Activated CD8-positive, alpha-beta memory T cell treated with anti-CD3 and anti-CD28 coated beads for 36 hours (primary cell): ENCODE data around the gene FOXRED2. TPM values are rescaled to one million over a fixed set of nuclear protein-coding genes. Genes with fewer than 3 reads are reported as not detected.
"Not testable (repeated sequence)": the region's sequence is repeated elsewhere in the genome, so short reads cannot be mapped to it uniquely, and the experiment has no call there.

Experiments used
- CTCF ChIA-PET: fragments of 350-600 bp; sonication (Branson Sonifier 250); formaldehyde crosslinking; loops from one replicate; lab custom pipeline; 2021; ENCODE audit warnings: antibody characterized with exemption; lab: Charles Lee
- POLR2A ChIA-PET: fragments of 350-600 bp; sonication (Branson Sonifier 250); formaldehyde crosslinking; loops from one replicate; lab custom pipeline; 2021; ENCODE audit warnings: antibody characterized with exemption; lab: Charles Lee
- total RNA-seq, 2 experiments: library from RNA; stranded (reverse); gene quantifications; one replicate each; pipeline ENCODE4 v1.2.3, GENCODE V29; 2021

FOXRED2 gene
- total RNA-seq, result 10 to 100 TPM; 25.3 to 26.3 TPM

DNA sequence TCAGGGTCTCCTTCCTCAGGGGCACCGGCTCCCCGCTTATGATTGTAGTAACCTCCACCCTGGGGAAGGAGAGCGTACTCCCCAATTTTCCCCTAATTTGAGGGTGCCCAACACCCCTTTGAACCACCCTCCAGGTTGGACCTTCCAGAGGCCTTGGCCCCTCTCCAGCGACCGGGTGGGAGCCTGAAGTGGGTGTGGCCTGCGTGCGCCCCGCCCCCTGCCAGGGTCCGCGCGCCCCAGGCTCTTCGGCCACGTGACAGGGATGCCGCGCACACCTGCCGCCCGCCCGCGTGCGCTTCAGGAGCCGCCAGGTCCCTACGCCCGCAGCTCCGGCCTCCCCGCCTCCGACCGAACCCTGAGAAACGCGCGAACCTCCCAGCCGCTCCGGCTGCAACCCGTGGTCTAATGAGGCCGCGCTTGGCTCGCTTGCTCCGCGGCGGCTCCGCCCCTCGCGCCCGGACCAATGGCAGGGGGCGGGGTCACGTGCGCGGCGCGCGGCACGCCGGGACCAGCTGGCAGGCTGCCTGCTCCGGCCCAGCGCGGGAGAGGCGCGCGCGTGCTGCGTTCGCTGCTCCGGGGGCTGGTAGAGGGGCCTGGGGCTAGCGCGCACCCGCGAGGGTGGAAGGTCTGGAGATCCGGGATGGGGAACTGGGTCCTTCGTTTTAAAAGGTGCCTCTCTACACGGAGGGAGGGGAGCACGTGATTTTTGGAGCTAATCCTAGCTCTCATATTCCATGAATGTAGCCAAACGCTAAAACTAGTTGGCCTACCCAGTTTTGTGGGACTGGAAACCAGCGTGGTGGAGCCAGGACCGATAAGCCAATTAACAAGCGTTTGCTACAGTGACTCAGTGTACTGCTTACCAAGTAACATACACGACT lies at the start of gene FOXRED2:
Gene FOXRED2, minus strand, starts transcription at position 404 of the 881 bp plus-strand sequence. CDS start 618 bp downstream, outside the sequence.
- ChIA-PET CTCF (interaction anchor here (0.7 to 1.2 kb wide), 3 partner anchors 10 to 21 kb away, joined by 3 to 4 read pairs (median 3); no protein-coding TSS in a partner anchor), POLR2A (interaction anchor here (0.6 to 2.3 kb wide), 5 partner anchors 12 to 239 kb away, joined by 4 to 13 read pairs (median 4); partner anchors contain the start of gene EIF3D)

DNA sequence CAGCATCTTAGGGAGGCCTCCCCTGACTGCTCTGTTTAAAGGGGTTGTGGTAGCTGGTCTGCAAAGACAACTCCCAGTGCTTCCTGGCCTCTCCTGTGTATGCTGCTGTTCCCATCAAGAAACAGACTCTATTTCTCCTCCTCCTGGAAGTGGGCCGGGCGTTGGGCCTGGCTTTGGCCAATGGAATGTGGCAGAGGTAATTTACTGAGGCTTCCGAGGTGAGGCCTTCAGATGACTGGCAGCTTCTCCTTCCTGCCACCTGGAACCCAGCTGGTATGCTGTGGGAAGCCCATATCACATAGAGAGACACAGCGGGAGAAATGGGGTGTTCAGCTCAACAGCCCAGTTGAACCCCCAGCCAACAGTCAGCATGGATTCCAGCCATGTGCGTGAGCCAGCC lies 47.3 kb upstream of the FOXRED2 start:
- POLR2A ChIA-PET, result no interaction called here
- CTCF ChIA-PET, result no interaction called here

DNA sequence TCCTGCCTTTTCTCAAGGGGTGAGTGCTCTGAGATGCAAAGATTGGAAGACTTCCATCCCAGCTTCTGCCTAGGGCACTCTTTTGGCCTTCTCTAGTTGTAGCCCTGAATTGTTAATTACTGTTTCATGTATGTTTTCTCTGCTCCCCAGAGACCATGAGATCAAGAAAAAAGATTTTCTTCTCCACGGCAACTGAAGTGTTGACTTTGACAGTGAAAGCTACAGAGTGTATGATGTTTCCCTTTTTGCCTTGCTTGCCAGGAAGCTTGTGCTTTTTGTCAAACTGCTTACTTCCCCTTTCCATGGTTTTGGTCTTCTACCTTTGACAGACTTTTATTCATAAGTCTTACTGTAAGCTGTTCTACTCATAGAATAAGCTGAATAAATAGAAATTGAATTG lies 45.4 kb upstream of the FOXRED2 start:
- CTCF ChIA-PET, result no interaction called here
- POLR2A ChIA-PET, result no interaction called here

DNA sequence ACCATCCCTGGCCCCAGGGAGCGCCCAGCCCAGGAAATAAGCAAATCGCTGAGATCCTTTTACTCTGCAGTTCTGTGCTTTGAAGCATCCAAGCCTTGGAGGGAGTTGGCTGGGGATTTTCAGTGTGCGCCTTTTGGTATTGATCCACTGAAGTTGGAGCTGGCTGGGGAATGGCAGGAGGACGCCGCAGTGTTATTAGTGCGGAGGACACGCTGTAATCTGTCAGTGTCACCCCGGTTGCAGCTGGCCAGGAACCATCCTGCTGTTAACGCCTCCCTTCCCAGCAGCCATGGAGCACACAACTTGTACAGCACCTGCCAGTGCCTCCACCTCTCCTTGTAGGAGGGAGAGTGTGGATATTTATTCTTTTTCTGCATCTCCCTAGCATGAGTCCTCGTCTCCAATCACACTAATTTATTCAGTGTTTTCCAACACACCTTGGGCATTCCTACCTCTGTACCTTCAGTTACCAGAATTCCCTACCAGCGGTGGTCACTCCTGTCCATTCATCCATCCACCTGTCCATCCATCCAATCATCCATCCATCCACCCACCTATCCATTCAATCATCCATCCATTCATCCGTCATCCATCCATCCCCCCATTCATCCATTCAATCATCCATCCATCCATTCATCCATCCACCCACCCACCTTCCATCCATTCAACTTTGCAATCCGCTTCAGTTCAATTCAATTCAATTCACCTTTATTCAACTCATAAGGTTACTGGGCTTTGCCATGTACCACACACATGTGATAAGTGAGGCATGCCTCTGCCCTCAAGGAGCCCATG lies 44.1 kb upstream of the FOXRED2 start:
- ChIA-PET CTCF (no interaction called here), POLR2A (no interaction called here)

DNA sequence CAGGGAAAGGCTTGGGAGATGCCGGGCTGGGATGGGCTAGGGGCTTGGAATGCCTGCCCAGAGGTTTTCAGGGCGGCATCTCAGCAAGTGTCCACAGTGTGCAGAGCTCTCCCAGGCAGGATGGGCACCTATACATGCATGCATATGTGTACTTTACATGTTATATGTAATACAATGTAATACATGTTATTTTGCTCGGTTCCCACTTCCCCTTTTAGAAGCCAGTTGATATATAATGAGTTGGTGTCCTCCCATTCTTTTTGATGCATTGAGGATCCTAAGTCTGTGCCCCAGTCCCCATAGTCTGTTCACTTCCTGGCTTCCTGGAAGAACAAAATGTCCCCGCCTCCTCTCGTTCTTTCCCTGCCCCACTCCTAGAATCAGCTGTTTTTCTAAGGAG lies 42.2 kb upstream of the FOXRED2 start:
- ChIA-PET CTCF (interaction anchor here (0.6 kb wide), 1 partner anchor 384 kb away, joined by 4 read pairs; no protein-coding TSS in a partner anchor), POLR2A (no interaction called here)

DNA sequence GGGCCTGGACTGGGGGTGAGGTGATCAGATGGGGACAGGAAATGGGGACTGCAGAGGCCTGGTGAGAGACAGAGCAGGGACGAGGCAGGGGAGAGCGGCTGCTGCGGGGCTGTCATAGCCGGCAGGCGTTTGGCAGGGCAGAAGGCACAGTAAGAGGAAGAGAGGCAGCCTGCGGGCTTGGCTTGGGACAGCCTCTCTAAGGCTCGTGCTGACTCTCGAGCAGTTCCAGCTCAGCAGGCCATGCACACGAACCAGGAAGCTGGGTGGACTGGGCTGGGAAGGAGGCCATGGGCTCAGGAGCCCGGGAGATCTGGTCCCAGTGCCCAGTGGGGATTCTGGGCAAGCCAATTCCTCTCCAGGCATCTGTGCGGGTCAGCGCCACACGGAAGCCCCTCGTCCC lies 41.8 kb upstream of the FOXRED2 start:
- POLR2A ChIA-PET, result no interaction called here

DNA sequence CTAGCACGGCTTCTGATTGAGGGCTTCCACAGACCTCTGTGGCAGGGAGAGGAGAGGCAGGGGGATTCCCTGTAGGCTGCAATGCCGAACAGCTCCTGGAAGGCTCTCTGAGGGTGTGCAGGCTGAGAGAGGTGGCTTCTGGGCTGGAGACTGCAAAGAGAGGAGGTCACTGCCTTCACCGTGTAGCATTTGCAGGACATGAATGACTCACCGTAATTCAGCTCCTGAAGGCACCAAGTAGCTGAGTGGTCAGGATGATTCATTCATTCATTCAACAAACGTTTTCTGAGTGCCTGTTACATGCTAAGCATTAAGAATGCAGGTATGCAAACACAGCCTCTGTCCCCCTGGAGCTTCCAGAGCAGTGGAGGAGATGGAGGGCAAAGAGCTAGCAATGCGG lies 40.1 kb upstream of the FOXRED2 start:
- CTCF ChIA-PET, result interaction anchor here (1.2 kb wide), 1 partner anchor 309 kb away, joined by 4 read pairs; no protein-coding TSS in a partner anchor
- POLR2A ChIA-PET, result interaction anchor here (1.0 kb wide), 1 partner anchor 18 kb away, joined by 3 read pairs; the partner anchor contains the start of gene EIF3D

More for the DNA sequence above, 41.8 kb upstream of the FOXRED2 start:
- CTCF ChIA-PET, result no interaction called here

DNA sequence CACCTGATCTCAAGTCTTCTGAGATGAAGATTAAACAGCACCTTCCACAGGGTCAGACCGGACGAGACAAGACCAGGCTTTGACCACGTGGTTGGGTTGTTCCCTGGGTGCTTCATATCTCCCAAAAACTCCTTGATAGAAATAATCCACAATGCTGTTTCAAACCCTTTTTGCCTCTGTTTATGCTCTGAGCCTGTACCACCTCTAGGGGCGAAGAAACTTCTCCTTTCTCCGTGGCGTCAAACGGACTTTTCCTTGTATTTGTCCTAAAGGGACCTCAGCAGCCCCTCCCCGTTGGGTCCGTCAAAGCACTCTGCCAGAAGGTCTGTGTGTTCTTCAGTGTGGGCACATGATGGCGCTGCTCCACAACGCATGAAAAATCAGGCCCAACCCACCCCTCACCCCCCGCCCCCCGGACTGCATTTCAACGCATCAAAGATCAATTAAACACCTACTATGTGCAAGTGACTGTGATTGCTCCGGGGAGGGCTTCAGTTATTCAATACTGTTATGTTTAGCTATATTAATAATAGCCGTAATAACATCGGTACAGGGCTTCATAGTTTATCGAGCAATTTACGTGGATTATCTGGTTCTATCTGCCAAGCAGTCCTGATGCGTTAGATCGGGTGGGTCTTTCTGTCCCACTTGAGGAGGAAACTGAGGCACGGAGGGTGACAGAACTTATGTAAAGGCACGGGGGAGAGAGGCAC lies 39.4 kb upstream of the FOXRED2 start:
- ChIA-PET POLR2A (no interaction called here), CTCF (interaction anchor here (1.2 to 1.4 kb wide), 2 partner anchors 212 to 310 kb away, joined by 3 to 4 read pairs; no protein-coding TSS in a partner anchor)

DNA sequence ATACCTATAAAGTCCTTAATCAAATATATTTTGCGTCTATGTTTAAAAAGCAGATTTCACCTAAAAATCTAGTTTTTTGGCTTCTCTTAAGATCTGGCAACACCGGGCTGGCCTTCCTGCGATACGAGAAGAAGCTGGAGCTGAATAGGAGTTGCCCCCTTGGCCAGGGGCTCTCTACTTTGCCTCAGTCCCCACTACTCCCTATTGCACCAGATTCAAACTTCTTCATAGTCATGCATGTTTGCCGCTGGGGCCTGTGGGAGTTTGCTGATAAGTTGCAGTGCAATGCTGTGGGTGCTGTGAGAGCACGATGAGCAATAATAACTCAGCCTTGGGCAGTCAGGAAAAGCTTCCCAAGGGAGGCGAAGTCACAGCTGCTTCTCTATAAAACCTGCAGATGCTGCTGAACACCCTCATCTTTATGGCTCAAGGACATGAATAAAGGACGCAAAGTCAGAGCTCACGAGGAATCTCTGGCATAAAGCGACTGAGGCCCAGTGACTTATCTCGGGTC lies 37.3 kb upstream of the FOXRED2 start:
- ChIA-PET POLR2A (no interaction called here), CTCF (interaction anchor here (1.3 to 1.7 kb wide), 2 partner anchors 15 to 312 kb away, joined by 4 read pairs; partner anchors contain the start of gene EIF3D)

DNA sequence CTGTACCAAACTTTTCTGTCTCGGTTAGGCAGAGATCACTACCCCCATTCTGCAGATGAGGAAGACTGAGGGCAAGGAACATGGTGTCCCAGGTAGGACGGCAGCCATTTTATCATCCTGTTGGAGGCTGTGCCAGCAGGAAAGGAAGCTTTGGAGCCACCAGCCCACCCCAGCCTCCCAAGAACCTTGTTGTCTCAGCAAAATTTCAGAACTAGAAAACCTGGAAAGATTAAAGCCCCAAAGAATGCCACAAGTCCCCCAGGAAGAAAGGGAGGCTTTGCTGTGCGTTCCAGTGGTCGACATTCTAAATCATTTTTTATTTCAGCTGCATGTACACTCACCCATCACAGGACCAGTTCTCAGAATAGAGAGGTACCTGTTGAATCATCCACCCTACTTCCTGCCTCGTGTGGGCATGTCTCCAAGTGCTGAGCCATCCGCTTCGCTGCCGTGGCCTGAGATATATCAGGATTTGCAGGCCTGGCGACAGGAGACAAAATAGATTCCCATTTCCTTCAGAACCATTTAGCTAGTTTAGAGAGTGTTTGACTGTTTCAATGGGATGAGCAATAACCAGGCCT lies 35.1 kb upstream of the FOXRED2 start:
- ChIA-PET POLR2A (interaction anchor here (0.5 to 0.8 kb wide), 2 partner anchors 234 to 390 kb away, joined by 4 to 6 read pairs; partner anchors contain the start of gene IFT27), CTCF (interaction anchor here (0.7 to 1.8 kb wide), 3 partner anchors 12 to 311 kb away, joined by 3 to 7 read pairs (median 3); no protein-coding TSS in a partner anchor)

DNA sequence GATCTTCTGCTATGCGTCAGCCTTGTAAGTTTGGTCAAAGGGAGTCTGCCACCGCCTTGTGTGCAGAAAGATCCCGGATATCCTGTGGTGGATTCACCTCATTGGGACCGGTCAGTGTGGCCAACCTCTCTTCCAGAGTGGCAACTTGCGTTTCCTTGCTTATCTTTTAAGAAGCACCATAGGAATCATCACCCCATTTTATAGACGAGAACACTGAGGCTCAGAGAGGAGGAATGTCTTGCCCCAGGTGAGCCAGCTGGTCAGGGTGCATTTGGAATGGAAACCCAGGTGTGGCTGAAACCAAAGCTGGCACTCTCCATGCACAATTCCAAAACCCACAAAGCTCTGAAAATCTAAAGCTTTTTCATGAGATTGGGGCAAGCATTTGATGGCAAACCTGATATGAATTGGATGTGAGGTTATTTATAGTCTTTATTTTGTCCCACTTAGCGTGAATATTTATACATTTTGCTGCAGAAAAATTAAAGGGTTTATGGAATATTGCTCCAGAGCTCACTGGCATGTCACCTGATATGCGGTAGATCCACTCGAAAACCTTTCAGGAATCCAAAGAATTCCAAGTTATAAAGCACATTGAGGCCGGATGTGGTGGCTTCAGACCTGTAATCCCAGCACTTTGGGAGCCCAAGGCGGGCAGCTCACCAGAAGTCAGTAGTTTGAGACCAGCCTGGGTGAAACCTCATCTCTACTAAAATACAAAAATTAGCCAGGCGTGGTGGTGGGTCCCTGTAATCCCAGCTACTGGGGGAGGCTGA lies 34.2 kb upstream of the FOXRED2 start:
- POLR2A ChIA-PET, result interaction anchor here (0.5 to 0.8 kb wide), 2 partner anchors 235 to 391 kb away, joined by 4 to 6 read pairs; partner anchors contain the start of gene IFT27
- CTCF ChIA-PET, result interaction anchor here (1.8 kb wide), 1 partner anchor 11 kb away, joined by 7 read pairs; no protein-coding TSS in a partner anchor

DNA sequence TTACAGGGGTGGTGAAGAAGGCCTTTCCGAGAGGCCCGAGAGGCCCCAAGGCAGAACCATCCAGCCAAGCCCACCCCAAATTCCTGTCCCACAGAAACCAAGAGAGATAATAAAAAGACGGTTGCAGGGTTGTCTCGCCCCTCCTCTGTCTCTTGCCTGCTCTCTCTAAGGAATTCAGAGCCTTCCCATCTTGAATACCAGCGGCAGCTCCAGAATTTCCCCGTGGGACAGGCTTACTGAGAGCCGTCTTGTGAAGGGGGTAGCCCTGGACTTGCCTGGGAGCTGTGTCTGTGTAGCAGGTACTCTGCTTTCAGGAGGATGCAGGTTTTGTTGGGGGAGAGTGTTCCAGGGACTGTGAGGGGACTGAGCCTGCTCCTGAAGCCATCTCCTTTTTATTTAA lies 31.7 kb upstream of the FOXRED2 start:
- POLR2A ChIA-PET, result no interaction called here
- CTCF ChIA-PET, result no interaction called here

DNA sequence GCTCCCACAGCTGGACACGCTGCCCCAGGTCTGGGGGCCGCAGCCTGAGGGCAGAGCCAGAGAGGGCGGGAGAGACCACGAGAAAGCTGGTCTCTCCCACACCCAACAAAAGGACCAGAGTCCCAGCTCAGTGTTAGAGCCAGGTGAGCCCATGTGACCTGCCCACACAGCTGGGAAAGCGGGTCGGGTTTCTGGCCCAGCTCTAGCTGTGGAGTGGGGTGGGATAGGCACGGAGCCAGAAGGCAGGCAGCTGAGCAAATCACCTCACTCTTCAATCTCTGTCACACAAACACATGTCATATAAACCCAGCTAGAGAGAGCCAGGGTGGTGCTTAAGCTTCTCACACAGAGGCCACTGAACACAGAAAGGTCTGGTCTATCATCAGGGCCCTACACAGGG lies 29.9 kb upstream of the FOXRED2 start:
- POLR2A ChIA-PET, result no interaction called here
- CTCF ChIA-PET, result no interaction called here

DNA sequence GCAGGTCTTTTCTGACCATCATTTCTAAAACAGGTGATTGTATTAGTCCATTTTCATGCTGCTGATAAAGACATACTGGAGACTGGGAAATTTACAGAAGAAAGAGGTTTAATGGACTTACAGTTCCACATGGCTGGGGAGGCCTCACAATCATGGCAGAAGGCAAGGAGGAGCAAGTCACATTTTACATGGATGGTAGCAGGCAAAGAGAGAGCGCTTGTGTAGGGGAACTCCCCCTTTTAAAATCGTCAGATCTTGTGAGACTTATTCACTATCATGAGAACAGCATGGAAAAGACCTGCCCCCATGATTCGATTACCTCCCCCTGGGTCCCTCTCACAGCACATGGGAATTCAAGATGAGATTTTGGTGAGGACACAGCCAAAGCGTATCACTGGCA lies 26.5 kb upstream of the FOXRED2 start:
- CTCF ChIA-PET, result not testable (repeated sequence)
- POLR2A ChIA-PET, result interaction anchor here (0.7 kb wide), 1 partner anchor 629 kb away, joined by 5 read pairs; no protein-coding TSS in a partner anchor

DNA sequence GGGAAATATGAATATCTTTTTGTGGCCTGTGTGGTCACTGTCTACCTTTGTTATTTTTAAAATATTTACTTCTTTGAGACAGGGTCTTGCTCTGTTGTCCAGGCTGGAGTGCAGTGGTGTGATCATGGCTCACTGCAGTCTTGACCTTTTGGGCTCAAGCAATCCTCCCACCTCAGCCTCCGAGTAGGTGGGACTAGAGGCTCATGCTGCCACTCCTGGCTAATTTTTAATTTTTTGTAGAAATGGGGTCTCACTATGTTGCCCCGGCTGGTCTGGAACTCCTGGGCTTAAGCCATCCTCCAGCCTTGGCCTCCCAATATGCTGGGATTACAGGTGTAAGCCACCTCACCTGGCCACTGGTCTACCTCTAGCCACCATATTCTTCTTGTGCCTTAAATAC lies 25.6 kb upstream of the FOXRED2 start:
- POLR2A ChIA-PET, result interaction anchor here (0.7 kb wide), 1 partner anchor 630 kb away, joined by 5 read pairs; no protein-coding TSS in a partner anchor
- CTCF ChIA-PET, result interaction anchor here (0.6 kb wide), 1 partner anchor 291 kb away, joined by 3 read pairs; no protein-coding TSS in a partner anchor

DNA sequence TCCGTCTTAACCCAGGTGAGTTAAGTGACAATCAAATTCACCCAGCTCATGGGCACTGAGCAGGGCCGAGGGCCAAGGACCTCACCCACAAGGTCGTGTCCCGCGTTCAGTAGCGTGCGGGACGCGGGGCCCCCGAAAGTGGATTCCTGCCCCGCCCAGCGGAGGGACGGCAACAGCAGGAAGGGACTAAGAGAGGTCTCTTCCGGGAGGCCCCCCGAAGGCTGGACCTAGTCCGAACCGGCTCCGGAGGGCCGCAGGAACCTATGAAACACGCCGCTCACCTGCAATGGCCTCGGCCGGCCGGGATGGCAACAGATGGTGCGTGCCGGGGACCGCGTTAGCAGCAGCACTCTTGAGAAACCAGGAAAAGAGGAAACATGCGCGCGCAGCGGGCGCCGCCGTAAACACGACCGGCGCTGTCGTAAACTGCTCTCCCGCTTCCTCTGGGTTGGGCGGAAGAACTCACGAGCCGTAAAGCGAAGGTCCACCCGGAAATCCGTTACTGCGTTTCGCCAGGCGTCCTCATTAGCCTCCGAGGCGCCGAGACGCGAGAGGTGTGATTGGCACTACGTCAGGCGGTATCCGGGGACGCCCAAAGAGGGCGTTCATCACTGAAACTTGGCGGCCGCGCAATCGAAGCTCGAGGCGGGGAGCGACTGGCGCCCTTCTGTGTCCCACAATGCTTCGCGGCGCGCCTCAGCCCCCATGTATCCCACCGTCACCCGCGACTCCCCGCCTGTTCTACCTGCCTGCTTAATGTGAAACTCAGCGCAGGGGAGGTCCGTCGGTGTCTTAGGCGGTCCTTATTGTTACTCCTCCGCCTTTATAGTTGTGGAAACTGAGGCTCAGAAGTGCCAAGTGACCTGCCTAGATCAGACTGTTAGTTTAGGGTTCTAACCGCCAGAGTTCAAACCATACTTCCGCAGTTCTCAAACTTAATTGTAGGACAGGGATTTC lies 22.2 kb upstream of the FOXRED2 start, which contains the start of gene EIF3D:
Gene EIF3D, minus strand, starts transcription at position 372 of the 957 bp plus-strand sequence. CDS start 3,045 bp downstream, outside the sequence.
- POLR2A ChIA-PET, result interaction anchor here (0.5 to 2.9 kb wide), 7 partner anchors 17 to 579 kb away, joined by 3 to 13 read pairs (median 4); partner anchors contain the start of genes FOXRED2, IFT27 and TXN2
- CTCF ChIA-PET, result interaction anchor here (0.5 to 1.6 kb wide), 5 partner anchors 13 to 229 kb away, joined by 3 to 7 read pairs (median 3); no protein-coding TSS in a partner anchor
